KMS-11 (cell line): Measurements from ENCODE around the gene FREM2.

ENCODE experiments used
- H2AFZ ChIP-seq: fragments of 200-600 bp; sonication (generic); 2 replicates; pipeline ENCODE4 v1.6.1; 2016; ENCODE audit warnings: antibody characterized with exemption, mixed run types, low read depth
- H3K27ac ChIP-seq: fragments of 200-600 bp; sonication (generic); 2 replicates; pipeline ENCODE4 v1.6.1; 2016; ENCODE audit warnings: mild to moderate bottlenecking, mixed run types
- H3K27me3 ChIP-seq: fragments of 200-600 bp; sonication (generic); 2 replicates; pipeline ENCODE4 v1.6.1; 2017; ENCODE audit warnings: mild to moderate bottlenecking, low read depth, mixed run types, moderate library complexity; ENCODE audit not compliant: insufficient read depth
- H3K36me3 ChIP-seq: fragments of 200-600 bp; sonication (generic); 2 replicates; pipeline ENCODE4 v1.6.1; 2017; ENCODE audit warnings: mild to moderate bottlenecking, mixed run types; ENCODE audit not compliant: insufficient read depth
- H3K4me1 ChIP-seq: fragments of 200-600 bp; sonication (generic); 2 replicates; pipeline ENCODE4 v1.6.1; 2016; ENCODE audit warnings: mild to moderate bottlenecking, low read depth, mixed run types; ENCODE audit not compliant: poor library complexity, severe bottlenecking
- H3K4me2 ChIP-seq: fragments of 200-600 bp; sonication (generic); 2 replicates; pipeline ENCODE4 v1.7.0; 2016; ENCODE audit warnings: mild to moderate bottlenecking, mixed run types
- H3K4me3 ChIP-seq: fragments of 200-600 bp; sonication (generic); IDR thresholded peaks from 2 replicates; pipeline ENCODE4 v1.6.1; 2017; ENCODE audit warnings: low read depth, low read length, mixed read lengths; ENCODE audit not compliant: insufficient read depth
- H3K79me2 ChIP-seq: fragments of 200-600 bp; sonication (generic); 2 replicates; pipeline ENCODE4 v1.6.1; 2016; ENCODE audit warnings: low read depth, mixed run types; ENCODE audit not compliant: insufficient read depth
- H3K9ac ChIP-seq: fragments of 200-600 bp; sonication (generic); 2 replicates; pipeline ENCODE4 v1.6.1; 2016; ENCODE audit warnings: mild to moderate bottlenecking, mixed run types
- H4K20me1 ChIP-seq: fragments of 200-600 bp; sonication (generic); 2 replicates; pipeline ENCODE4 v1.6.1; 2016; ENCODE audit warnings: mild to moderate bottlenecking, mixed run types; ENCODE audit not compliant: insufficient read depth
- CTCF ChIP-seq: fragments of 200-600 bp; sonication (generic); conservative IDR thresholded peaks from 2 replicates; pipeline ENCODE4 v1.6.1; 2017; ENCODE audit warnings: low read depth, mild to moderate bottlenecking, antibody characterized with exemption, low read length, moderate library complexity, mixed read lengths

Gene FREM2

GRCh38 chr13:38766799-38767198 is 79.9 kb downstream of the FREM2 start:
- TF ChIP-seq CTCF = no peak
- H4K20me1 ChIP-seq = no peaks in the 10 kb centered on the region
- H3K4me1 ChIP-seq = peaks cover 13% of the 10 kb centered on the region
- H3K79me2 ChIP-seq = no peaks in the 10 kb centered on the region
- no peaks in the 10 kb centered on the region for H3K27me3 ChIP-seq
- H3K27ac ChIP-seq = no peak overlapping the region
- no peak overlapping the region for H3K9ac ChIP-seq
- H2AFZ ChIP-seq = no peak overlapping the region
- no peak overlapping the region for H3K4me2 ChIP-seq
- H3K4me3 ChIP-seq = no peak overlapping the region
- H3K36me3 ChIP-seq = no peaks in the 10 kb centered on the region

- peaks cover 13% of the 10 kb centered on the region for H3K4me1 ChIP-seq
- H3K27ac ChIP-seq = no peak overlapping the region
- no peaks in the 10 kb centered on the region for H3K27me3 ChIP-seq
- no peak for TF ChIP-seq CTCF
- H3K4me3 ChIP-seq = no peak overlapping the region
- no peaks in the 10 kb centered on the region for H3K79me2 ChIP-seq
- no peak overlapping the region for H2AFZ ChIP-seq
- no peak overlapping the region for H3K4me2 ChIP-seq
- no peaks in the 10 kb centered on the region for H4K20me1 ChIP-seq
- H3K9ac ChIP-seq = no peak overlapping the region
- no peaks in the 10 kb centered on the region for H3K36me3 ChIP-seq
Observed at GRCh38 chr13:38767506-38768265, 80.8 kb downstream of the FREM2 start.

- peaks cover 13% of the 10 kb centered on the region for H3K4me1 ChIP-seq
- no peak for TF ChIP-seq CTCF
- H3K4me2 ChIP-seq = peak overlapping the region; percentile 10; the same call in 1 of the 2 replicates
- H3K4me3 ChIP-seq = no peak overlapping the region
- H3K9ac ChIP-seq = no peak overlapping the region
- no peaks in the 10 kb centered on the region for H3K36me3 ChIP-seq
- H2AFZ ChIP-seq = no peak overlapping the region
- H3K27ac ChIP-seq = peak overlapping the region; percentile 58
- no peaks in the 10 kb centered on the region for H3K79me2 ChIP-seq
- no peaks in the 10 kb centered on the region for H4K20me1 ChIP-seq
- no peaks in the 10 kb centered on the region for H3K27me3 ChIP-seq
Observed at GRCh38 chr13:38769526-38769925, 82.6 kb downstream of the FREM2 start.

- no peaks in the 10 kb centered on the region for H4K20me1 ChIP-seq
- no peaks in the 10 kb centered on the region for H3K79me2 ChIP-seq
- no peaks in the 10 kb centered on the region for H3K4me1 ChIP-seq
- H2AFZ ChIP-seq = no peak overlapping the region
- H3K27me3 ChIP-seq = no peaks in the 10 kb centered on the region
- no peak overlapping the region for H3K9ac ChIP-seq
- H3K4me3 ChIP-seq = no peak overlapping the region
- no peak for TF ChIP-seq CTCF
- no peaks in the 10 kb centered on the region for H3K36me3 ChIP-seq
- no peak overlapping the region for H3K4me2 ChIP-seq
- H3K27ac ChIP-seq = no peak overlapping the region
Observed at GRCh38 chr13:38775085-38775484, 88.2 kb downstream of the FREM2 start.
